ENCODE measurements around the gene PRDM16. TPM values are rescaled to one million over a fixed set of nuclear protein-coding genes. Genes with fewer than 3 reads are reported as not detected.

The PRDM16 gene
- total RNA-seq, 4 donors from 2014 or later: 0.41 to 0.95 TPM; not detected in 2

DNA sequence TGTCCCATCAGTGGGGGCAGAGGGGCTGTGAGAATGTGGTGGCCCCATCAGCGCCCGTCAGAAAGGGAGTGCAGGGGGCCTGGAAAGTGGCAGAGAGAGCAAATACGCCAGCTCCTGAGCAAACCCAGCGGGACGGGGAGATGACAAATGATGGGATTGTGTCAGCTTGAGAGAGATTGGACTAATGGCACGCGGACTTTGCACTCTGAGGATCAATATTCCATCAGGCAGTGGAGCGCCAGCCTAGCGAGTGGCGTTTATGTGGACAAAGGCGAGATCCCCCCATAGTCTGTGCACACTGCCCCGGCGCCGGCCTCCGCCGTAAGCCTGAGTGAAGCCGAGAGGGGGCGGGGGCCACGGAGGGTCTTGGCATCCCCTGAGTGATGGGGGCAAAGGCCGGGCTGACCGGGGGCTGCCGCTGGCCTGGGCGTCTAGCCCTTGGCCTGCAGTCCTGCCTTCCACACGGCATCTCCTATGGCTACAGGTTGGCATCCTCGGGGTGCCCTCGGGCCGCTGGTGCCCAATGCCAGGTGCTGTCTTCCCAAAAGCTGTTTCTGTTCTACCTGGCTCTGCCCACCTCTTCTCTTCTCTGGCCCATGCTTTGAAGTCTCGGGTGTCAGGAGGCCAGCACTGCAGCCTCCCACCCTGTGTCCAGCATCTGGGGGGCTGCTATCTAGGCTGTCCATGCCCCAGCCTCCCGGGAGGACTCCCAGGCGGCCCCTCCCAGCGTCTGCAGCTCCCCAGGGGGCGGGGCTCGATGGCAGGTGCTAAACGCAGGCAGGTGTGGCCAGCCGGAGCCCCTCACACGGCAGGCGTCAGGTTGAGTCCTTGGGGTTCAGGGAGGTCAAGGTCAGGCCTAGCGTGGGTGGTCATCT is 46.5 kb downstream of the PRDM16 start:
- Histone ChIP-seq H3K27me3 (no peaks in the 10 kb centered on the region), H3K27ac (no peak overlapping the region), H3K4me1 (no peaks in the 10 kb centered on the region), H3K36me3 (no peaks in the 10 kb centered on the region), H3K4me3 (no peak overlapping the region), H3K9me3 (no peaks in the 10 kb centered on the region)
- intact Hi-C loops (cut with DNase I; ENCODE audit: low total_unique reads) (no loop called here), in situ Hi-C loops (cut with MboI; ENCODE audit: low pct_ligation_motif_present in 1 of 4, low pct_unique_long_range_greater_than_20kb in 1 of 4, low sequenced_read_pairs in 3 of 4) (no loop called here)
- TF ChIP-seq, protein P1, sequence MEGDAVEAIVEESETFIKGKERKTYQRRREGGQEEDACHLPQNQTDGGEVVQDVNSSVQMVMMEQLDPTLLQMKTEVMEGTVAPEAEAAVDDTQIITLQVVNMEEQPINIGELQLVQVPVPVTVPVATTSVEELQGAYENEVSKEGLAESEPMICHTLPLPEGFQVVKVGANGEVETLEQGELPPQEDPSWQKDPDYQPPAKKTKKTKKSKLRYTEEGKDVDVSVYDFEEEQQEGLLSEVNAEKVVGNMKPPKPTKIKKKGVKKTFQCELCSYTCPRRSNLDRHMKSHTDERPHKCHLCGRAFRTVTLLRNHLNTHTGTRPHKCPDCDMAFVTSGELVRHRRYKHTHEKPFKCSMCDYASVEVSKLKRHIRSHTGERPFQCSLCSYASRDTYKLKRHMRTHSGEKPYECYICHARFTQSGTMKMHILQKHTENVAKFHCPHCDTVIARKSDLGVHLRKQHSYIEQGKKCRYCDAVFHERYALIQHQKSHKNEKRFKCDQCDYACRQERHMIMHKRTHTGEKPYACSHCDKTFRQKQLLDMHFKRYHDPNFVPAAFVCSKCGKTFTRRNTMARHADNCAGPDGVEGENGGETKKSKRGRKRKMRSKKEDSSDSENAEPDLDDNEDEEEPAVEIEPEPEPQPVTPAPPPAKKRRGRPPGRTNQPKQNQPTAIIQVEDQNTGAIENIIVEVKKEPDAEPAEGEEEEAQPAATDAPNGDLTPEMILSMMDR (IDR thresholded peaks at IDR 0.05): no peak
- no peak for TF ChIP-seq POLR2AphosphoS5 (IDR thresholded peaks at IDR 0.05)
- no peak for TF ChIP-seq POLR2A (IDR thresholded peaks at IDR 0.05)
- TF ChIP-seq EP300 (IDR thresholded peaks at IDR 0.05; ENCODE audit: low read depth): no peak
- DNase-seq: no peak
- 40 to 75% methylated on average over 1 to 38 of the region's 38 CpGs for WGBS, 2 donors (ENCODE audit: low coverage in 1 of 2)

DNA sequence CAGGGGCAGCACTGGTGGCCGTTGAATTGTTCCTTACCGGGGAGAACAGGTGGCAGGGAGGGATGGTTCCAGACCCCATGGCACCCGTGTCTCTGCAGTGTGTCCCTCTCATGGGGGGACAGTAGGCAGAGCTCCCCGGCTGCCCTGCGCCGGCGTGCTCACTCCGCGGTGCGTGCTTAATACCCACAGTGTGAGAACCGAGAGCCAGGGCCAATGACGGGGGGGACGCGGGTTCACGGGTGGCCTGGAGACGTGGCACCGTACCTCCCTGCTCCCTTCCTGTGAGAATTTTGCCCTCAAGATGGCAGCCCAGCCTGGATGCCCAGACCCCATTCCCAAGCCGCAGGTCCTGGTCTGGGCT is 47.1 kb downstream of the PRDM16 start:
- Histone ChIP-seq H3K4me3 (no peak overlapping the region), H3K36me3 (no peaks in the 10 kb centered on the region), H3K27me3 (no peaks in the 10 kb centered on the region), H3K4me1 (no peaks in the 10 kb centered on the region), H3K27ac (no peak overlapping the region), H3K9me3 (no peaks in the 10 kb centered on the region)
- intact Hi-C loops (cut with DNase I; ENCODE audit: low total_unique reads) (no loop called here), in situ Hi-C loops (cut with MboI; ENCODE audit: low pct_ligation_motif_present in 1 of 4, low pct_unique_long_range_greater_than_20kb in 1 of 4, low sequenced_read_pairs in 3 of 4) (no loop called here)
- DNase-seq: no peak
- WGBS, 2 donors (ENCODE audit: low coverage in 1 of 2): 91% methylated on average over 18 of the region's 18 CpGs; no CpG with 5 or more reads in 1 of the 2 donors
- TF ChIP-seq POLR2AphosphoS5 (IDR thresholded peaks at IDR 0.05) (no peak), POLR2A (IDR thresholded peaks at IDR 0.05) (no peak)

DNA sequence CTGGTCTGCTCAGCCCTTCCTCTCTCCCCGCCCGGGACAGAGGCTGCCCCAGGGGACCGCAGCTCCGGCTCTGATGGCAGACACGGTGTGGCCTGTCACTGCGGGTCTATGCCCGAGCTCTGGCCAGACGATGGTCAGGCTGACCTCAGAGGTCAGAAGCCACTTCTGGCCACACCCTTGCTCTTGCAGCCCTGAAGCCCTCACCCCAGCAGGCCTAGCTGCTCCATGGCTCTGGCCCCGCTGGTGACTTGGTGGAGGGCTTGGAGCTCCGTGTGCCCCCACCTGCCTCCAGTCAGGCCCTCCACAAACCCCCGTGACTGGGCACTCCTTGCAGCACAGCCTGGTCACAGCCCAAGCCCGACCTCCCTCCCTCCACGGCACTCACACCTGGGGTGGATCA is 47.6 kb downstream of the PRDM16 start:
- DNase-seq: no peak
- H3K27me3 ChIP-seq: no peaks in the 10 kb centered on the region

DNA sequence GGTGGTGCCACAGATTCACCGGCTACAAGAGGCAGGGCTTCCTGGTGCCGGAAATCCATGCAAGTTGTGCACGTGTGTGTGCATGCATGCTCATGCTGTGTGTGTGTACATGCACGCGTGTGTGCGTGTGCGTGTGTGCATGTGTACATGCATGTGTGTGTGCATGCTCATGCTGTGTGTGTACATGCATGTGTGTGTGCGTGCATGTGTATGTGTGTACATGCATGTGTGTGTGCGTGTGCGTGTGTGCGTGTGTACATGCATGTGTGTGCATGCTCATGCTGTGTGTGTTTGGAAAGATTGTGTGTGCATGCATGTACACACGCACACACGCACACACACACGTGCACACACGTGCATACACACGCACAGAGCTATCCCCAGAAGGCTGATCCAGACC is 48.9 kb downstream of the PRDM16 start:
- H3K4me3 ChIP-seq: no peak overlapping the region
- in situ Hi-C loops (cut with MboI; ENCODE audit: low pct_ligation_motif_present in 1 of 4, low pct_unique_long_range_greater_than_20kb in 1 of 4, low sequenced_read_pairs in 3 of 4) (no loop called here), intact Hi-C loops (cut with DNase I; ENCODE audit: low total_unique reads) (no loop called here)
- no peaks in the 10 kb centered on the region for H3K9me3 ChIP-seq
- no peaks in the 10 kb centered on the region for H3K36me3 ChIP-seq
- no peak for DNase-seq
- H3K27me3 ChIP-seq: no peaks in the 10 kb centered on the region
- 90 to 96% methylated on average over 2 to 16 of the region's 16 CpGs for WGBS, 2 donors (ENCODE audit: low coverage in 1 of 2)
- TF ChIP-seq POLR2A (IDR thresholded peaks at IDR 0.05): no peak
- TF ChIP-seq, protein P1 (IDR thresholded peaks at IDR 0.05): no peak
- no peak for TF ChIP-seq POLR2AphosphoS5 (IDR thresholded peaks at IDR 0.05)
- no peak for TF ChIP-seq EP300 (IDR thresholded peaks at IDR 0.05; ENCODE audit: low read depth)
- no peaks in the 10 kb centered on the region for H3K4me1 ChIP-seq
- no peak overlapping the region for H3K27ac ChIP-seq

More for the DNA sequence above, 47.6 kb downstream of the PRDM16 start:
- H3K27ac ChIP-seq: no peak overlapping the region
- no peaks in the 10 kb centered on the region for H3K36me3 ChIP-seq
- H3K4me3 ChIP-seq: no peak overlapping the region
- H3K9me3 ChIP-seq: no peaks in the 10 kb centered on the region
- intact Hi-C loops (cut with DNase I; ENCODE audit: low total_unique reads): no loop called here
- whole genome bisulfite sequencing, 2 donors (ENCODE audit: low coverage in 1 of 2): 74% methylated on average over 13 of the region's 13 CpGs; no CpG with 5 or more reads in 1 of the 2 donors
- TF ChIP-seq POLR2A (IDR thresholded peaks at IDR 0.05): no peak
- no peaks in the 10 kb centered on the region for H3K4me1 ChIP-seq
- in situ Hi-C loops (cut with MboI; ENCODE audit: low pct_ligation_motif_present in 1 of 4, low pct_unique_long_range_greater_than_20kb in 1 of 4, low sequenced_read_pairs in 3 of 4): no loop called here

DNA sequence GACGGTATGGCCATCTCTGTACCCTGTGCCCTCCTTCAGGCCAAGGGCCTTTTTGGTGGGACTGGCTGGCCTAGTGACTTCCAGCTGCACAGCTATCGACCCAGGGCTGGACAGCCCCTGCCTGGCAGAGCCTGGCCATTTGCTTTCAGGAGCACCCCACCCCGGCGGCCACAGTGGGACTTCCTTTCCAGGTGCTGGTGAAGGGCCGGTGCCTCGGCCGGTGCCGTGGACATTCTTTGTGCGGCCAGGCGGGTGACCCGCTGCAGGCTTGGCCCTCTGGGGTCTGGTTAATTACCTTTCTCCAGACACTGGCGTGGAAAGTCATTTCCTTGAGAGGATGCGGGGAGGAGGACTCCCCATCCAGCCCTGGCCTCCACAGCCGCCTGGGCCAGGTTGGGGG is 50.1 kb downstream of the PRDM16 start:
- Histone ChIP-seq H3K4me3 (no peak overlapping the region), H3K36me3 (no peaks in the 10 kb centered on the region), H3K9me3 (no peaks in the 10 kb centered on the region), H3K4me1 (no peaks in the 10 kb centered on the region), H3K27ac (no peak overlapping the region), H3K27me3 (no peaks in the 10 kb centered on the region)
- TF ChIP-seq POLR2AphosphoS5 (IDR thresholded peaks at IDR 0.05): no peak
- no peak for TF ChIP-seq EP300 (IDR thresholded peaks at IDR 0.05; ENCODE audit: low read depth)
- no peak for TF ChIP-seq POLR2A (IDR thresholded peaks at IDR 0.05)
- TF ChIP-seq, protein P1 (IDR thresholded peaks at IDR 0.05): no peak
- no peak for DNase-seq
- 83% methylated on average over 13 of the region's 14 CpGs; no CpG with 5 or more reads in 1 of the 2 donors for WGBS, 2 donors (ENCODE audit: low coverage in 1 of 2)
- intact Hi-C loops (cut with DNase I; ENCODE audit: low total_unique reads): no loop called here
- in situ Hi-C loops (cut with MboI; ENCODE audit: low pct_ligation_motif_present in 1 of 4, low pct_unique_long_range_greater_than_20kb in 1 of 4, low sequenced_read_pairs in 3 of 4): no loop called here
